ENCODE measurements around the gene GLIS2.

Gene GLIS2

GRCh38 chr16:4388271-4389021, 72.6 kb downstream of the GLIS2 start:
- H3K9me3 ChIP-seq (ENCODE audit: insufficient read depth, low read depth, low read length): no peaks in the 10 kb centered on the region
- H3F3A ChIP-seq (ENCODE audit: low read depth): no peaks in the 10 kb centered on the region
- no peaks in the 10 kb centered on the region for H4K20me1 ChIP-seq (ENCODE audit: insufficient read depth, low read length, poor library complexity, severe bottlenecking)
- H3K9ac ChIP-seq (ENCODE audit: low read depth, low read length, poor library complexity, severe bottlenecking): no peak overlapping the region
- no peaks in the 10 kb centered on the region for H3K79me2 ChIP-seq (ENCODE audit: insufficient read depth, low read length)
- TF ChIP-seq CTCF (conservative IDR thresholded peaks at IDR 0.05; ENCODE audit: low read length) (no peak), EZH2phosphoT487 (IDR thresholded peaks at IDR 0.05; ENCODE audit: borderline replicate concordance) (no peak)
- no peak overlapping the region for H2AFZ ChIP-seq (ENCODE audit: low read length)
- no peak overlapping the region for H3K4me2 ChIP-seq (ENCODE audit: low read depth, low read length, poor library complexity, severe bottlenecking)
- H3K9me2 ChIP-seq (replicated peaks; ENCODE audit: low read depth, low read length): no peaks in the 10 kb centered on the region
- no peaks in the 10 kb centered on the region for H3K27me3 ChIP-seq (ENCODE audit: insufficient read depth, low read length, poor library complexity, severe bottlenecking)
- H3K4me3 ChIP-seq (ENCODE audit: low read length, poor library complexity, severe bottlenecking): no peak overlapping the region
- no peaks in the 10 kb centered on the region for H3K36me3 ChIP-seq (ENCODE audit: insufficient read depth, low read length)
- no peaks in the 10 kb centered on the region for H3K4me1 ChIP-seq (ENCODE audit: insufficient read depth, low read length, poor library complexity, severe bottlenecking)

Data from Loucy (cell line).